HG03565 (cell line): ENCODE results near the gene DLGAP1.

Source experiments
- ATAC-seq: cut with Tn5 transposase; IDR thresholded peaks from one replicate; pipeline ENCODE4 v1.9.1; 2021; ENCODE audit warnings: mild to moderate bottlenecking, moderate library complexity; ENCODE audit not compliant: unreplicated experiment

DLGAP1 gene

DNA sequence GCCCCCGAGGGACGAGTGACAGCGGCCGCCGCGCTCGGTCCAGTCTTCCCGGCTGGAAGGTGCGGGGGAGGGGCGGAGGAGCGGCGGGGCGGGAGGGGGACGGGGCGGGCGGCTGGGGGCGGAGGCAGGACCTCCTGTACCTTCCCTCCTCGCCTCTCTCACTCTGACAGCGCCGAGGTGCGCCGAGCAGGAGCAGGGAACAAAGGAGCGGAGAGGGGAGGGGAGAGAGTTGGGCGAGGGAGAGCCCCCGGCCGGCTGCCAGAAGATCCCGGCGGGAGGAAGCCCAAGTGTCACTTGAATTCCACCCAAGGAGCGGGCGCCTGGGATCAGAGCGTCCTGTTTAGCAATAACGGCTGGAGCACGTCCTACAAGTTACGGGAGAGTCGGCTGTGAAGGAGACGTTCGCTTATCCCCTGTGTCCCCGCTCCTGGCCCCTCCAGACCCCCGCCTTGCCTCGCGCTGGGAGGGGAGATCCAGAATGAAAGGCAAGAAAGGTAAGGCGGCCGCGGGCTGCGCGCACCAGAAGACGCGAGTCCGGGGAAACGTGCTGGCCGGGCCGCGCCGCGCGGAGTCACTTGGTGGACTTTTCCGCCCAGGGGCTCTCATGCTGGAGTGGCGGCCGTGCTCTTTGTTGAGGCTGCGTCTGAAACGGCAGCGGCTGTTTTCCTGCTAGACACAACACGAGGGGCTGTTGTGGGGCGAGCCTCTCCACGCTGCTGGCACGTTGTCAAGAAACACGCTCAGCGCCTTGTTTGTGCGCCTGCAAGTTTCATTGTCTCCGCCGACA, 1004.9 kb downstream of the DLGAP1 start, which contains the start of gene TGIF1:
Gene TGIF1, plus strand, starts transcription at position 161 of the 787 bp plus-strand sequence. Its CDS starts 318 bp downstream, at position 479.
- no peak for ATAC-seq

DNA sequence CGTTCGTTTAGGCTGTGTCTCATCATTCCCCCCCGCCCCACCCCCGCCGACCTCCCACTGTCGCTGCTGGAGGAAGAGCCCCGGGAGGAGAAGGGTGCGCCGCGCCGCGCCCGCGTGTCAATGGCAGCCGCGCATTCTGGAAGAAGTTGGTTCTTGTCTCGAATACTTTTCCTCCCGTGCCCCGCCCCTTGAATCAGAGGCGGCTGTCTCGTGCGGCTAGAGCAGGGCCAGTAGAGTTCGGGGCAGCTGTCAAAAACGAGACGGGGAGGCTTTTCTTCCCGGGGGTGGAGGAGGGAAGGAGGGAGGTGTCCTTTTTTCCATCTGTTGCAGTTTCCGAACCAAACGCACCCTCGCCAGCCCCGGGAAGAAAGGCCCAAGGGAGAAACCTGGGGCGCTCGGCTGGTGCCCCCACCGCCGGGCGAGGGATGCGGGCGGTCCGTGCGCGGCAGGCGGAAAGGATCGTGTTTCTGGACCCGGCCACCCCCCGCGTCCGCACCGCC, 1005.5 kb downstream of the DLGAP1 start:
- ATAC-seq = no peak

DNA sequence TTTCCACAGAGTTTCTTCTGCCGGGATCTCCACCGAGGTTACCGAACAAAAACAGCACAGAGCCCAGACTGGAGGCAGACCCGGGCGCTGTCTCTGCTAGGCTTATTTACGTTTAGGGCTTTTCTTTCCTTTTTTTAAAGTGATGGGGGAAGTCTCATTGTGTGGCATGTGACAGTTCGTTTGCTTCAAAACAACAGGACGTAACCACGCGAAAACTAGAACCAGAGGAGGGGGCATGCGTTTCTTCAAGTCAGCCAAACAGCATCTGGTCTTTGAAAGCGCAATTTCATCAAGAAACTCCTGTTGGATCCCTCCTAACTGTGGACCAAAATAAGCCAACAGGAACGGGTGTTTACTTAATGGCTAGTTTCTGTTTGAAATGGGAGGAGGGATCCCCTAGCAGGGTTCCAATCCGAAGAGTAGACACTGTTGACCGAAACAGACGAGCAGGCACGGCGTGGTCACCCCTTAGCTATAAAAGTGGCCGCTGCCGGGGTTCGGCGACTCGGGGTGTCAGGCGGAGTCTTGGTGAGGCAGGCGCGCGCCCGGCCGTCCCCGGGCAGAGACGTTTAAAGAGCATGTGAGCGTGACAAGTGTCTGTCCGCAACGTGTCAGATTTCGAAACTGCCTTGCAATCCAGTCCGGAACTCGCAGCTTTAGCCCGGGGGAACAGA, 1006.1 kb downstream of the DLGAP1 start:
- ATAC-seq = peak; percentile 52

DNA sequence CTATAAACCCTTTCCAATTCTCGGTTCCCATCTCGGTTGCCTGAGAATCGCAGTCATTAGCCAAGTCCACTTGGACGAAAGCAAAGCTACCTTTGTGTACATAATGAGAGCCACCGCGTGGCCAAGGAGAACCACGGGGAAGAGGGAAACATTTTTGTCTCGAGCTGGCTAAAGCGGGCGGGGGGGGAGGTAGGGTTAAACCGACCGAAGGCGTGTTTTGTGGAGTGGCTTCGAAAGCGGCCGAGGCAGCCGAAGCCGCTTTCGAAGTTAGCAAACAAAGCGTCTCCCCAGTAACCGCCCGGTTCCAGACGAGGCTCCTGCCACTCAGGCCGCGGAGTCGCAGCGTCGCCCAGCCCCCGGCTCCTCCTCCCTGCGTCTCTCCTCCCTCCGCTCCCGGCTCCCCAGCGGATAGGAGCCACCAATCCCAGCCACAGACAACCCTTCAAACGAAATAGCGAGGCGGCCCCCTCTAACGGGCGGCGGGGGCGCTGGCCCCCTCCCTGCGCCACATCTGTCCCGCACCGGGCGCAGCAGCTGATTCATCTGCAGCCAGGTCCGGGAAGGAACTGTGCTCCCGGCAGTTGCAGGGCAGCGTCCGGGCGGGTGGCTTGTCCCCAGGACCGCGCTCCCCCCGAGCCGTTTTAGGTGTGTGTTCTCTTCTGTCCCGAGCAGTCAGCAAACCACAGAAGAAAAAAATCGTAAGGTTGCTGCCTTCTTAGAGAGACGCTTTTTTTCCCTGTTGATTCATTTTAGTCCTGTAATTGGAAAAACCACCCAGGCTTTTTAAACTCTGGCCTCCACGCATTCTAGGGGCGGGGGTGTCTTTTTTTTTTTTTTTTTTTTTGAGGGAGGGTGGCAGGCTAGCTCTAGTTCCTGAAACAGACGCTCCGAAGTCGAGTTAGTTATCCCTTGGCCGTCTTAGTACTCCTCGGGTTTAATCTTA, 1006.9 kb downstream of the DLGAP1 start:
- peak; percentile 59 for ATAC-seq

DNA sequence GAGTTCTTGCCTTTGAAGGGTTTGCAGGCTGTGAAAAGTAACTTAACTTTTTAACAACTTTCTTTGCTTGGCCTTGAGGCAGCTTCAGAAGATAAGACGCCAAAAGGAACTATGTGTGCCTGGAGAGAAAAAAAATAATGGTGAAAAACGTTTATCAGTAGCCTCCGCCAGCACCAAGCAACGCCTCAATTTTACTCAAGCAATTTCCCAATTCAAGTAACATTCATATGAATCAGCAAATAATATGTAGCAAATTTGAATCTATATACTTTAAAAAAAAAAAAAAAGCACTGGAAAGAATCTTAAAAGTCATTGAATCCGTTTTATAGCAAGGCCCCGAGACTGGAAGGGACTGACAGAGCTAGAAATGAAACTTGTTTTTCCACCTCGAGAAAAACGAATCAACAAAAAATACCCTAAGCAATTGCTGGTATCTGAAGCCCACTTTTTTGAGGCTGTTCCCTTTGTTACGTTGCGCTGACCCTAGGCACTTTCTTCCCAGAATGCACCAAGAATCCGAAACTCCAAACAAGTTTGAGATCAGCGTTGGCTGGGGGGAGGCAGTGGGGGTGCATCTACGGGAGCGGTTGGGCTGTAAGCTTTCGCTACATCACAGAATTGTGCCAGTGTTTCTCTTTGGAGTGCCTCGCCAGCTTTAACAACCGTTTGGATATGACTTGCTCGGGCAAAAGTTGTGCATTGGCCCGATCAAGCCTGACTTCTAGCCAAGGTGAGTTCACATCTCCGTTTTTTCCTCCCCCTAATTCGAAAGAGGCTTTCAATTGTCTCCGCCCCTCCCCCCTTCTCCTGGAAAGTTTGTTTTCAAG, 1007.8 kb downstream of the DLGAP1 start:
- no peak for ATAC-seq
